ENCODE data around the gene PROKR2. TPM values are rescaled to one million over a fixed set of nuclear protein-coding genes. Genes with fewer than 3 reads are reported as not detected.
A peak's percentile ranks its signal among the peaks of the same experiment; 100 is the strongest.

The PROKR2 gene
- total and polyA plus RNA-seq, 2 of the 8 experiments (the other 6 are each of a cell fraction or from before 2014, with no cell fraction given), result 3.3 to 7.7 TPM

DNA sequence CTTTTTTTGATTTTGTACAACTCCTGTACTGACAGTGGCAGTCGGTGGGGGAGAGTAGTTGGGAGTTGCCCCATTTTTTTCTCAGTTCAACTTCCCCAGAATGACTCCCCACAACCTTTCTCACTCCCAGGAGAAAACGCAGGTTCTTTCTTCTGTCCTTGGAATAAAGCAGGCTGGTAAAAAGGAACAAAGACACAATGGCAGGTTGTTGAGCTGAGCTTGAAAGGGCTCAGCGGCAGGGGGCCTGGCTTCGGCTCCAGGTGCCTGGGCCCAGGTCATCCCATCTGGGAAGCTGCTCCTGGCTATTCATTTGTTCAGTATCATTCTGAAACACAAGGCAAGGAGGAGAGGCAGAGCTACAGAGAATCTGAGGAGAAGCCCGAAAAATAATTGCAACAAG lies 46.2 kb downstream of the PROKR2 start:
- Histone ChIP-seq H3K79me2 (ENCODE audit: control insufficient read depth in 1 of 2, insufficient read depth in 2 of 2, low read length in 2 of 2) (no peaks in the 10 kb centered on the region), H3K14ac (ENCODE audit: insufficient read length) (no peak overlapping the region), H3K4me1 (replicated peaks in 1 of 4; ENCODE audit: control insufficient read depth in 3 of 4, insufficient read depth in 4 of 4, low read length in 3 of 4) (peaks cover 3 to 7% (median 6%) of the 10 kb centered on the region in 4 experiments; a peak in 6 of 7 replicates), H4K8ac (ENCODE audit: extremely low read depth, insufficient read depth, low read length) (no peak overlapping the region), H2BK12ac (ENCODE audit: low read depth, low read length) (peak overlapping the region; percentile 63; the same call in 1 of the 2 replicates), H3K36me3 (ENCODE audit: control insufficient read depth in 2 of 4, insufficient read depth in 4 of 4, low read length in 3 of 4) (no peaks in the 10 kb centered on the region), H3K4me2 (ENCODE audit: insufficient read depth in 1 of 2, low read depth in 2 of 2, low read length in 2 of 2) (peak overlapping the region; percentile 28 to 32; a peak in 3 of 4 replicates), H3K23ac (ENCODE audit: insufficient read length) (no peak overlapping the region), H2BK20ac (ENCODE audit: low read length) (peak overlapping the region; percentile 92), H3K18ac (ENCODE audit: extremely low read depth, low read length) (peak overlapping the region; percentile 32), H3K23me2 (ENCODE audit: low read depth, low read length) (peaks cover 2% of the 10 kb centered on the region; the same call in 1 of the 2 replicates), H2BK15ac (ENCODE audit: low read length) (peak overlapping the region; percentile 74; the same call in 1 of the 2 replicates), H3K9me3 (ENCODE audit: insufficient read depth in 2 of 2, low read depth in 1 of 2, low read length in 1 of 2) (no peaks in the 10 kb centered on the region), H3K79me1 (ENCODE audit: low read depth, low read length) (no peaks in the 10 kb centered on the region), H2AK5ac (ENCODE audit: low read depth, low read length) (no peak overlapping the region), H3K4ac (replicated peaks; ENCODE audit: insufficient read length, low read depth, low read length) (no peak overlapping the region), H4K91ac (replicated peaks; ENCODE audit: insufficient read length, low read length) (peak overlapping the region; percentile 59), H3K9ac (replicated peaks in 1 of 4; ENCODE audit: extremely low read depth in 1 of 4, low read depth in 3 of 4, low read length in 3 of 4) (no peak overlapping the region), H3K27me3 (replicated peaks in 1 of 4; ENCODE audit: control insufficient read depth in 3 of 4, extremely low read depth in 1 of 4, insufficient read depth in 3 of 4, low read length in 3 of 4) (no peaks in the 10 kb centered on the region), H2BK120ac (replicated peaks; ENCODE audit: low read depth, low read length) (no peak overlapping the region), H2AFZ (ENCODE audit: low read length) (0 out of 2 replicates have a peak overlapping the region, but pooled peaks have one; percentile 52), H3K56ac (replicated peaks; ENCODE audit: insufficient read length, low read depth, low read length) (no peak overlapping the region), H4K20me1 (replicated peaks in 1 of 2; ENCODE audit: control insufficient read depth in 1 of 2, insufficient read depth in 2 of 2, low read length in 2 of 2) (no peaks in the 10 kb centered on the region), H3K4me3 (ENCODE audit: extremely low read depth in 1 of 4, insufficient read depth in 2 of 4, low read depth in 3 of 4, low read length in 4 of 4) (no peak overlapping the region), H2BK5ac (ENCODE audit: low read depth, low read length) (peak overlapping the region; percentile 36; the same call in 1 of the 2 replicates), H4K5ac (ENCODE audit: insufficient read length, low read depth, low read length) (no peak overlapping the region), H3K27ac (ENCODE audit: low read depth, low read length) (no peak overlapping the region; the same call in 1 of the 2 replicates)
- ChIA-PET CTCF (ENCODE audit: partially characterized antibody) (no interaction called here), POLR2A (ENCODE audit: partially characterized antibody) (interaction anchor here (1.1 to 1.6 kb wide), 2 partner anchors 14 to 63 kb away, joined by 3 read pairs; no protein-coding TSS in a partner anchor)
- DNase-seq (ENCODE audit: low read depth in 1 of 2, low spot score in 2 of 2) (peak in 1 of 2 experiments; percentile 41), FAIRE-seq (no peak)
- no peak for TF ChIP-seq TEAD4 (IDR thresholded peaks at IDR 0.05; ENCODE audit: low read depth, low read length)
- TF ChIP-seq CBX8 (IDR thresholded peaks at IDR 0.05; ENCODE audit: borderline replicate concordance, low read depth, low read length), result no peak
- TF ChIP-seq NANOG (IDR thresholded peaks at IDR 0.05; ENCODE audit: insufficient read depth, low read depth, low read length, poor library complexity, severe bottlenecking), result peak; percentile 22
- TF ChIP-seq, protein P1, sequence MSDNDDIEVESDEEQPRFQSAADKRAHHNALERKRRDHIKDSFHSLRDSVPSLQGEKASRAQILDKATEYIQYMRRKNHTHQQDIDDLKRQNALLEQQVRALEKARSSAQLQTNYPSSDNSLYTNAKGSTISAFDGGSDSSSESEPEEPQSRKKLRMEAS (IDR thresholded peaks at IDR 0.05), result no peak
- TF ChIP-seq YY1 (IDR thresholded peaks at IDR 0.05; ENCODE audit: low read depth, low read length), result 0 out of 2 replicates have a peak, but pooled peaks have one; percentile 31
- TF ChIP-seq, protein P2, sequence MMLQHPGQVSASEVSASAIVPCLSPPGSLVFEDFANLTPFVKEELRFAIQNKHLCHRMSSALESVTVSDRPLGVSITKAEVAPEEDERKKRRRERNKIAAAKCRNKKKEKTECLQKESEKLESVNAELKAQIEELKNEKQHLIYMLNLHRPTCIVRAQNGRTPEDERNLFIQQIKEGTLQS (IDR thresholded peaks at IDR 0.05; ENCODE audit: insufficient read depth, low read depth, low read length), result no peak
- TF ChIP-seq ASH2L (IDR thresholded peaks at IDR 0.05; ENCODE audit: low read length), result no peak
- TF ChIP-seq TCF12 (IDR thresholded peaks at IDR 0.05; ENCODE audit: low read depth, low read length), result peak; percentile 71; the same call in 1 of the 2 replicates
- WGBS, 2 experiments (ENCODE audit: extremely low coverage in 1 of 2, insufficient coverage in 1 of 2, insufficient read length in 1 of 2, insufficient replicate concordance in 2 of 2, low coverage in 1 of 2, low lambda C conversion rate in 2 of 2, missing lambda C conversion rate in 1 of 2), result 56% methylated on average over 5 of the region's 5 CpGs; no CpG with 5 or more reads in 1 of the 2 experiments

Data from H1 (cell line).